ENCODE measurements around the gene DPP9. TPM values are rescaled to one million over a fixed set of nuclear protein-coding genes. Genes with fewer than 3 reads are reported as not detected.

DPP9 gene
- total RNA-seq, 2 experiments from 2014 or later, result 40.2 to 63.8 TPM

DNA sequence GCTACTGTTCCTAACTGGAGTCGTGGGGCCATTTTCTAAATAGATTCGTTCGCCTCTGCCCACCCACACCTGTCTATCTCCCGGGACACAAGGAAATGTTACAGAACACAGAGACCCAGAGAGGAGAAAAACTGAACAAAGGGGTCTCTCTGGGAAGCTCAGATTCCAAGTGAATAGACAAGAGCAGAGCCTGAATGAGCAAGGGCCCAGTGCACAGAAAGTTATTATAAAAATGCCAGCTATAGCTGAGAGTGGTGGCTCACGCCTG, 40.7 kb upstream of the DPP9 start:
- Histone ChIP-seq H3K9me2 (ENCODE audit: insufficient read depth, low read length) (no peaks in the 10 kb centered on the region), H3K36me3 (ENCODE audit: insufficient read depth, low read length) (no peaks in the 10 kb centered on the region), H3K27ac (ENCODE audit: low read depth, low read length, poor library complexity, severe bottlenecking) (no peak overlapping the region), H3K9me3 (ENCODE audit: low read length) (no peaks in the 10 kb centered on the region), H3K4me3 (ENCODE audit: low read depth, low read length, poor library complexity, severe bottlenecking) (no peak overlapping the region), H3K79me2 (ENCODE audit: insufficient read depth, low read depth, low read length) (no peaks in the 10 kb centered on the region), H2AFZ (ENCODE audit: low read length) (no peak overlapping the region), H3K4me2 (ENCODE audit: low read length) (no peak overlapping the region), H4K20me1 (ENCODE audit: insufficient read depth, low read length) (no peaks in the 10 kb centered on the region), H3K4me1 (ENCODE audit: insufficient read depth, low read length, poor library complexity, severe bottlenecking) (peaks cover 5% of the 10 kb centered on the region)
- intact Hi-C loops (cut with micrococcal nuclease; ENCODE audit: unreplicated experiment), result no loop called here
- no peak for DNase-seq (ENCODE audit: low spot score)
- ChIA-PET POLR2A (interaction anchor here (1.2 kb wide), 1 partner anchor 18 kb away, joined by 5 read pairs; no protein-coding TSS in a partner anchor), CTCF (ENCODE audit: unreplicated experiment) (no interaction called here)
- TF ChIP-seq EZH2phosphoT487 (IDR thresholded peaks at IDR 0.05; ENCODE audit: borderline replicate concordance, low read depth, low read length), result no peak
- TF ChIP-seq, protein P1, sequence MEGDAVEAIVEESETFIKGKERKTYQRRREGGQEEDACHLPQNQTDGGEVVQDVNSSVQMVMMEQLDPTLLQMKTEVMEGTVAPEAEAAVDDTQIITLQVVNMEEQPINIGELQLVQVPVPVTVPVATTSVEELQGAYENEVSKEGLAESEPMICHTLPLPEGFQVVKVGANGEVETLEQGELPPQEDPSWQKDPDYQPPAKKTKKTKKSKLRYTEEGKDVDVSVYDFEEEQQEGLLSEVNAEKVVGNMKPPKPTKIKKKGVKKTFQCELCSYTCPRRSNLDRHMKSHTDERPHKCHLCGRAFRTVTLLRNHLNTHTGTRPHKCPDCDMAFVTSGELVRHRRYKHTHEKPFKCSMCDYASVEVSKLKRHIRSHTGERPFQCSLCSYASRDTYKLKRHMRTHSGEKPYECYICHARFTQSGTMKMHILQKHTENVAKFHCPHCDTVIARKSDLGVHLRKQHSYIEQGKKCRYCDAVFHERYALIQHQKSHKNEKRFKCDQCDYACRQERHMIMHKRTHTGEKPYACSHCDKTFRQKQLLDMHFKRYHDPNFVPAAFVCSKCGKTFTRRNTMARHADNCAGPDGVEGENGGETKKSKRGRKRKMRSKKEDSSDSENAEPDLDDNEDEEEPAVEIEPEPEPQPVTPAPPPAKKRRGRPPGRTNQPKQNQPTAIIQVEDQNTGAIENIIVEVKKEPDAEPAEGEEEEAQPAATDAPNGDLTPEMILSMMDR (conservative IDR thresholded peaks at IDR 0.05; ENCODE audit: low read length), result no peak
- BruUV-seq (replicated peaks), result no TSS peak

DNA sequence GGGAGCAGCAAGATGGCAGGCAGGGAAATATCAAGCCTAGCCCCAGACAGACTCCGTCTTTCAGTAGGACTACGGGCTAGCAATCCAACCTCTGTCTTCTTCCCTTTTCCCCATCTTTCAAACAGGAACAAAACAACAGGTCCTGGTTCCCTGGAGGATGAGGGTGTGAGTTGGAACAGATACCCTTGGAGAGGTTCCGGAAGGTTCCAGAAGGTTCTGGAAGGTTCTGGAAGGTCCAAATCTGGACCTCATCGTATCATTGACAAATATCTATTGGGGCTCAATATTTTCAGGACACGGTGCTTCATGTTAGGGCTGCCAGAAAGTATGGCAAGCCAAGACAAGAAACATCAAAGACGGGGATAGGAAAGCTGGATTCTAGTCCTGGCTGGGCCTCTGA, 39.4 kb upstream of the DPP9 start:
- Histone ChIP-seq H3K9me2 (ENCODE audit: insufficient read depth, low read length) (no peaks in the 10 kb centered on the region), H2AFZ (ENCODE audit: low read length) (no peak overlapping the region), H3K4me1 (ENCODE audit: insufficient read depth, low read length, poor library complexity, severe bottlenecking) (peaks cover 5% of the 10 kb centered on the region), H3K79me2 (ENCODE audit: insufficient read depth, low read depth, low read length) (no peaks in the 10 kb centered on the region), H3K27ac (ENCODE audit: low read depth, low read length, poor library complexity, severe bottlenecking) (no peak overlapping the region), H4K20me1 (ENCODE audit: insufficient read depth, low read length) (no peaks in the 10 kb centered on the region), H3K9me3 (ENCODE audit: low read length) (no peaks in the 10 kb centered on the region), H3K36me3 (ENCODE audit: insufficient read depth, low read length) (no peaks in the 10 kb centered on the region), H3K4me3 (ENCODE audit: low read depth, low read length, poor library complexity, severe bottlenecking) (no peak overlapping the region), H3K4me2 (ENCODE audit: low read length) (no peak overlapping the region)
- TF ChIP-seq EZH2phosphoT487 (IDR thresholded peaks at IDR 0.05; ENCODE audit: borderline replicate concordance, low read depth, low read length), result no peak
- TF ChIP-seq, protein P1 (conservative IDR thresholded peaks at IDR 0.05; ENCODE audit: low read length), result no peak
- BruUV-seq (replicated peaks), result no TSS peak
- POLR2A ChIA-PET, result no interaction called here
- intact Hi-C loops (cut with micrococcal nuclease; ENCODE audit: unreplicated experiment), result no loop called here
- CTCF ChIA-PET (ENCODE audit: unreplicated experiment), result no interaction called here
- DNase-seq (ENCODE audit: low spot score), result no peak

DNA sequence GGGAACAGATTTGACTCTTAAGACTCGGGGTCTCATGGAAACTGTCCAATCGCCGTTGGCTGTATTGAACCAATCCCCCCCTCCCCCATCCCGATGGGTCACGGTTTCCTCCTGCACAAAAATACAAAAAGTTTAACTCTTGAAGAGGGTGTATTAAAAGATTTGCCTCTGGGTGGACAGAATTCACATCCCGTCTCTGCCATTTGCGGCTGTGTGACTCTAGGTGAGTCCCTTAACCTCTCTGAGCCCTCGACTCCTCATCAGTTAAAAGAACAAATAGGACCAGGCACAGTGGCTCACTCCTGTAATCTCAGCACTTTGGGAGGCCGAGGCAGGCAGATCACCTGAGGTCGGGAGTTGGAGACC, 36.6 kb upstream of the DPP9 start:
- Histone ChIP-seq H3K36me3 (ENCODE audit: insufficient read depth, low read length) (no peaks in the 10 kb centered on the region), H3K9me2 (ENCODE audit: insufficient read depth, low read length) (no peaks in the 10 kb centered on the region), H3K4me3 (ENCODE audit: low read depth, low read length, poor library complexity, severe bottlenecking) (peak overlapping the region; percentile 30), H3K79me2 (ENCODE audit: insufficient read depth, low read depth, low read length) (no peaks in the 10 kb centered on the region), H3K4me2 (ENCODE audit: low read length) (peak overlapping the region; percentile 57), H3K4me1 (ENCODE audit: insufficient read depth, low read length, poor library complexity, severe bottlenecking) (peaks cover 5% of the 10 kb centered on the region), H3K27ac (ENCODE audit: low read depth, low read length, poor library complexity, severe bottlenecking) (no peak overlapping the region), H3K9me3 (ENCODE audit: low read length) (no peaks in the 10 kb centered on the region), H2AFZ (ENCODE audit: low read length) (no peak overlapping the region), H4K20me1 (ENCODE audit: insufficient read depth, low read length) (no peaks in the 10 kb centered on the region)
- intact Hi-C loops (cut with micrococcal nuclease; ENCODE audit: unreplicated experiment), result no loop called here
- no TSS peak for BruUV-seq (replicated peaks)
- POLR2A ChIA-PET, result no interaction called here
- TF ChIP-seq, protein P1 (conservative IDR thresholded peaks at IDR 0.05; ENCODE audit: low read length), result no peak
- TF ChIP-seq EZH2phosphoT487 (IDR thresholded peaks at IDR 0.05; ENCODE audit: borderline replicate concordance, low read depth, low read length), result no peak
- DNase-seq (ENCODE audit: low spot score), result no peak
- CTCF ChIA-PET (ENCODE audit: unreplicated experiment), result no interaction called here

Data from OCI-LY7 (cell line).